Dedifferentiated amniotic fluid mesenchymal stem cell (primary cell): Measurements from ENCODE around the gene NR6A1.

Source experiments
- DNase-seq: peaks from one replicate; pipeline ENCODE4 v3.0.0-alpha.2; 2016; ENCODE audit errors: extremely low spot score

NR6A1 gene

DNA sequence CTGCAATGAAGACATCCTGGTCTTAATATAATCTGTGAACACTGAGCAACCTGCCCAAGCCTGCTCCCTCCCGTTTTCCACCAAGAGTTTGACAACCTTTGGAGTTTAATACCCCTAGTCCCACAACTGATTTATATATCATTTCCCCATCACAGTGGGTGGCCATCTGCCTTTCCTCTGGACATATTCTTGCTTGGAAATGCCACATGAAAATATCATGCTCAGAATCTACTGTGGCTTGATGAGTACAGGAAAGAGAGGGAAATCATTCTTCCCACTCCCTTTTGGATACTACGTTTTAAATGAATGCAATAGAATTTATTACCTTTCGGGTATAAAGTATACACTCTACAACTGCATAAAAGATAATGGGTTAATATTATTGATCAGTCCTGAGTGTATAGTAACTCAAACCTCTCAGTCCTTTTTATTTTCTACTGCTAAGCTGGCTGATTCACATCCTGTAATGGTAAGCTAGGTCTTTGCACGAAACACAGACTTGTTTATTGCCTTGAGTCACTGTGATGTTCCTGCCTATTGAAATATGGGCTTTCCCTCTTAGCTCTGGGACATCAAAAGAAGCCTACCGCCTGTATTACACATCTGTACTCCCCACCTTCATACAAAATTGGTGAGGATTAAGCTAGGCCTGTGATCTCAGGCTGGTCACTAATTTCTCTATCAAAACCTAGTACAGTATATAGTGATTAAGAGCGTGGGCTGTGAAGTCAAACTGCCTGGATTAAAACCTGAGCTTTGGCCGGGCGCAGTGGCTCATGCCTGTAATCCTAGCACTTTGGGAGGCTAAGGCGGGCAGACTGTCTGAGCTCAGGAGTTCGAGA is 196.4 kb downstream of the NR6A1 start:
- DNase-seq, result peak; percentile 35

- no peak for DNase-seq
These were observed 200.0 kb downstream of the NR6A1 start for GRCh38 chr9:124570942-124571666.

DNA sequence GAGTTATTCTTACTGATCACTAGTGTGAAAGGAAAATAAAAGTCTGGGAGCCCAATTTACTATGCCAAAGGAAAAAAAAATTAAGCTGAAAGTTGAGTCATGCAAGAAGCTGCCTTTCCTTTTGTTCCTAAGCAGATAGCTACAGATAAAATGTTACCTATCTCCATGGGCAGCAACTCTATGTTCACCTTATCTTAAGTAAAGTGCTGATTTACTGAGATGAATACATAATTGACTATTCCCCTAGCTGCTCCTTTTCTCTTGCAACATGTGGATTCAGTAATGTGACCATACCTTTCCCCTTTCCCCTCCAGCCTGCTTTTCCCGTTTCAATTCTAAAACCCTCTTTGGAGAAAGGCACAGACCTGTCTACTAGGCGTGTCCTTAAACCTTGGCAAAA is 201.2 kb downstream of the NR6A1 start:
- DNase-seq, result no peak

DNA sequence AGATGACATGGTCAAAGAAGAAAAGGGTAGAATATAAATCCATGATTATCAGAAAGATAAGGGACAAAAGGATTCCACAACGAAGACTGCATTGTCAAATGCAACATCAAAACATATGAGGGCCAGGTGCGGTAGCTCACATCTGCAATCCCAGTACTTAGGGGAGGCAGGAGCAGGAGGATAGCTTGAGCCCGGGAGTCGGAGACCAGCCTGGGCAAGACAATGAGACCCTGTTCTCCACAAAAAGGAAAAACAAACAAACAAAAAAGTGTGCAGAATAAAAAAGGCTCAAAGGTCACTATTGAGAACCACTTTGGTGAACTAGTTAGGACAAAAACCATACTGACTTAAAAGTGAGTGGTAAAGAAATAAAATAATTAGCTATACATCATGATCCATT is 203.7 kb downstream of the NR6A1 start:
- no peak for DNase-seq

DNA sequence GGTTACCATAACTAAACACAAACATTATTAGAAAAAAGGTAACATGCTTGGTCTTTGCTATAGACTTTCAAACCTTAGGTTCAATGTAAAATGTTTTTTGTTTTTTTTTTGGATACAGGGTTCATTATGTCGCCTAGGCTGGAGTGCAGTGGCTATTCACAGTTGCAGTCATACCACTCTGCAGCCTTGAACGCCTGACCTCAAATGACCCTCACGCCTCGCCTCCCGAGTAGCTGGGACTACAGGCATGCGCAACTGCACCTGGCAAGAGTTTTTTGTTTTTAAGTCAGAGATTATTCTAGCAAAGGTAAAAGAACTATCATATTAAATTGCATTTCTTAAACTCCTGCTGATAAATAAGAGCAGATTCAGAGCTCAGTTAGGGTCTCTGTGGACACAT is 208.8 kb downstream of the NR6A1 start:
- DNase-seq, result no peak

- peak; percentile 38 for DNase-seq
These were observed 211.2 kb downstream of the NR6A1 start for GRCh38 chr9:124559871-124560270.

GRCh38 chr9:124558777-124559470 is 212.2 kb downstream of the NR6A1 start:
- DNase-seq, result no peak

DNA sequence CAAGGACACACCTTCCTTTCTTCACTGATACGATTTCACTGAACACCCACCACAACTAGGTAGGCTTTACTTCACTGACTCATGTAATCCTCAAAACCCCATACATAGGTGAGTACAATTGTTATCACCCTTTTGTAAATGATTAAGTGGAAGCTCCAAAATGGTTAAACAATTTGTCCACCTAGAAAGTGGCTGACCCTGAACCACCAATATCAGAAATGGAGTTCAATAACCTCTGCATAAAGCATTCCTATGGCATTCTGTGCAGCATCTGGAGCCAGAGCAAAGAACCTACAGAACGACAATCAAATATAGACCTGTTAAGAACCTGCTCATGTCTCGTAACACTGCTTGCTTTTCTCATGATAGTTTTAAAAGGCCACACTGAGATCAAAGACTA is 213.2 kb downstream of the NR6A1 start:
- DNase-seq, result no peak

DNA sequence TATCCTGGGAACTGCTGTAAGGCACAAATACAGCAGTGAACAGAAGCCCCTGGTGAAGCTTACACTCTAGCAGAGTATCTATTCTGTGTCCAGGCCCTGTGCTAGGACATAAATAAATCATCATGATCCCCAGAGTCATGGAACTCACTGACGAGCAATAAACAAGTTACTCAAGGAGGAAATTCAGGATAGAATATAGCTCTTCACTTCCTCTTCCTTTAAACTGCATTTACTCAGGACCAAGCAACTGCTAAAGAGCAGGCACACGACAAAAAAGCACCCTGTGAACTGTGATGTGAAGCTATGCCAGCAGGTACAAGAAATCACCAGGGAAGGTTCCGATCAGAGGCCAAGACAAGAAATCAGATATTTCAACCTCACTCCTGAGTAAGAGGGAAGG is 216.1 kb downstream of the NR6A1 start:
- DNase-seq, result no peak

DNA sequence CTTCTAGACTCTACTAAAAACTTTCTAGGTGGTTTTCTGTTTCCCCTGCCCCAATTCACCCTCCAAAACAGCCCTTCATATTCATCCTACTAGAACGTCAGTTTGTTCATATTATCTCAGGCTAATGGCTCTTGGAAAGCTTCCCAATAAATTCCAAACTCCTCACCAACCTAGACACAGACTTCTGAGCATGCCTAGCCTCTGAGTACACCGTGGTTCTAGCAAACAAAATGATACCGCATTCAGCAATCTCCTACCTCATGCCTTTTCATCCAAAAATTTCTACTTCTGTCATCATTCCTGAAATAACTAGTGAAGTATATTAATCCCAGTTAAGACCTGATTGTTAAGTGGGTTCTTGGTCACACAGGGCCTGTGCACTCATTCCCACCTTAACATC is 217.4 kb downstream of the NR6A1 start:
- DNase-seq, result peak; percentile 54

- no peak for DNase-seq
These were observed 218.9 kb downstream of the NR6A1 start for GRCh38 chr9:124552273-124552605.

DNA sequence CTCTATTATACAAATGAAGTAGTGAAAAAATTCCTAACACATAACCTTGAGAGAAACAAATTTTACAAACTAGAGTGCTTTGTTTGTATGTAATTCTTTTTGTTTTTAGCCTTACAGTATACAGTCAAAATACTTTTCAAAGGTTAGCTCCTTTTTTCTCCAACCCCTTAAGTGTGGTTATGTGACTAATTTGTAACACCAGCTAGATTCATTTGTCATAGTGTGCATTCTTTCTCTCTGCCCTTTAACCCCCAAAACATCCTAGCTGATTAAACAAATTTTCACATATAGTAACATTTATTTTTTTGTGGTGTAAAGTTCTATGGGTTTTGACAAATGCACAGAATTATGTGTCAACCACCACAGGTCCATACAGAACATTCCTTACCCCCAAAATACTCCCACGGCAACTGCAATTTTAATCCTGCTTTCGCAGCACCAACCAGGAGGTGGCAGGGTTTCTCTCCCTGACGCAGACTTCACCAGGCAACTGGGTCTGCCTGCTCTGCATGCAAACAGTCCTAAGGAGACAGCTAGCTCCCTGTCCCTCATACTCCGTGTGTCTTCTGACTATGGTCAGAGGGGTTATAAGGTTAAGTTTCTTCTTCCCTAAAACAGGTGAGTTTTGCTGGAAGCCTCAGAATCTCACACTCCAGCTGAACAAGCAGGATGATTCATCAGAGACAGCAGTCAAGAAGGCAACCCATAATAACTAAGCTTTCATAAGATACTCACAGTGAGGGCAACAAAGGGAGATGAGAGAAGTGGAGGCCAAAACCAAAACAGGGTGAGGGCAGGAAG is 219.4 kb downstream of the NR6A1 start:
- peak; percentile 58 for DNase-seq

DNA sequence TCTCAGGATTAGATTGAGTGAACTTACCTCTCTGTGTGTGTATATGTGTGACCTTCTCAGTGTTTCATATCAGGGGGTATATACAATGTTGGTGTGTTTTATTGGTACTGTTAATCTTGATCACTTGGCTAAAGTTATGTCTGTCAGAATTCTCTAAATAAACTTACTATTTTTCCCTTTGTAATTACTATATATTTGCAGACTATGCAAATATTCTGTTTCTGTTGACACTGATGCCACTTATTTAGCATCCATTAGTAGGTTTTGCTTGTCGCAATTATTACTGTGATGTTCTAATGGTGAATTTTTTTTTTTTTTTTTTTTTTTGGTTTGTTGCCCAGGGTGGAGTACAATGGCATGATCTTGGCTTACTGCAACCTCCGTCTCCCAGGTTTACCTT is 221.0 kb downstream of the NR6A1 start:
- DNase-seq, result no peak

DNA sequence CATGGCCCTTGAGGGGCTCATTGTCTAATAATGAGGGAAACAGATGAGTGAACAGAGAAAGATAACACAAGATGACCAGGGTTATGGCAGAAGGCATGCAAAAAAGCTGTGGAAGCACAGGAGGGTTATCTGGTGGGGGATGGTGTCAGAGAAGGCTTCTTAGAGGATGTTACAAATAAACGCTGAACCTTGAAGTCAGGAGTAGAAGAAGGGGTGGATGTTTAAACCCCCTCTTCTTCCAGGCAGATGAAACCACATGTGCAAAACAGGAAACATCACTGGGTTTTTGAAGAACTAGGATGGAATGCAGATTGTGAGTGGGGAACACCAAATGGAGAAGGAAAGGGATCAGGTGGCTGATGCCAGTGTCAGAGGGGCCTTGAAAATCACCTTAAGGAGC is 222.1 kb downstream of the NR6A1 start:
- no peak for DNase-seq

GRCh38 chr9:124544535-124544934 is 226.6 kb downstream of the NR6A1 start:
- DNase-seq, result no peak

GRCh38 chr9:124541824-124542223 is 229.3 kb downstream of the NR6A1 start:
- no peak for DNase-seq

DNA sequence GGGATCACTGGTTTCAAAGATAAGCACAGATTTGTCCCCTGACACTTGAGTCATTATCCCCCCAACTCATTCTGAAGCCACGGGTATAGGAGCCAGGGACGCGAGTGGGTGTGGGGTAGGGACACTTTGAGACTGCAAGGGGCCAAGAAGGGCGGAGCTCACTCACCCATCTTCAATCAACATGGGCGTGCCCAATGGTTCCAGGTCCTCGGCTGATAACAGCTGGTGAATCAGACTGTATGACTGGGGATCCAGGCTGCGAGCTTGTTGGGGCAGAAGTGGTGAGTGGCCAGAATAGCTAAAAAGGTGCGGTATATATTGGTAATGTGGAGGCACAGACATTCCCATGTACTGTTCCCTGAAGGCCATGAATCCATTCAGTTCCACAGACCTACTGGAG is 233.2 kb downstream of the NR6A1 start:
- DNase-seq, result no peak

- no peak for DNase-seq
These were observed 235.3 kb downstream of the NR6A1 start for GRCh38 chr9:124535846-124536245.

DNA sequence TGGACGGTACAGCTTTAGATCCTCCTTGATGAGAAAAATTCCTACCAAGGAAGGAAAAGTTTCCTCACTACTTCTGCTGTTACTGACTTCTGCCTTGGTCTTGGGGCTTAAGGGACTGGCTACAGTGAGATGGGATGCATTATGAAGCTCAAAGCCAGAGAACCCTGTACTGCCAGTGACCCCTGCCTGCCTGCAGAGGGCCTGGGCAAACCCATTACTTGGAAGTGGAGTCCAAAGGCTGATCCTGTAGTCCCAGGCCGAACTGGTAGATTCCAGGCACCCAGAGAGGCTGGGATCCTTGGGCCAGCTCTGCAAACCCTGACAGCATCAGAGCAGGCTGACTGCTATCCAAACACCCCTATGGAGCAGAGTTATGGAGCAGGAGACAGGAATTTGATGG is 238.2 kb downstream of the NR6A1 start:
- DNase-seq, result no peak

DNA sequence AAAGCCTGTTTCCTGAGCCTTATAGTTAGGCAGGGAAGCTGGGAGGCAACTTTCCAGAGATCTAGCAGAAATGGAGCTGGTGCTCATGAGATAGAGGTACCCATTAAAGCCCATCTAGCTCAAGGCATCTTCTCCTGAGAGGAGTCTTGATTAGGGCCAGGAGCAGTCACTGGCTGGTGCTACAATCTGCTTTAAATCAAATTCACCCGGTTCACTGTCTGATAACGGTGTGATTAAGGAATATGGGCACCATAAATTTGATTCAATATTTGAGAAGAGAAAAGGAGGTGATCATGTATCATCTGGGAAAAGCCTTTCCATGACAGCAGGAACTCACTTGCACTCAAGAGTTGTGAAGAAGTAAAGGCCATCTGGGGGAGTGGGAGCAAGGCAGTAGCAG is 240.0 kb downstream of the NR6A1 start:
- no peak for DNase-seq

GRCh38 chr9:124530246-124530645 is 240.9 kb downstream of the NR6A1 start:
- no peak for DNase-seq

- no peak for DNase-seq
These were observed 243.3 kb downstream of the NR6A1 start for GRCh38 chr9:124527781-124528180.
